GM21367 (cell line): ENCODE results near the gene NDUFA12.

Source experiments
- ATAC-seq: cut with Tn5 transposase; IDR thresholded peaks from one replicate; pipeline ENCODE4 v1.9.1; 2021; ENCODE audit not compliant: unreplicated experiment

Gene NDUFA12

DNA sequence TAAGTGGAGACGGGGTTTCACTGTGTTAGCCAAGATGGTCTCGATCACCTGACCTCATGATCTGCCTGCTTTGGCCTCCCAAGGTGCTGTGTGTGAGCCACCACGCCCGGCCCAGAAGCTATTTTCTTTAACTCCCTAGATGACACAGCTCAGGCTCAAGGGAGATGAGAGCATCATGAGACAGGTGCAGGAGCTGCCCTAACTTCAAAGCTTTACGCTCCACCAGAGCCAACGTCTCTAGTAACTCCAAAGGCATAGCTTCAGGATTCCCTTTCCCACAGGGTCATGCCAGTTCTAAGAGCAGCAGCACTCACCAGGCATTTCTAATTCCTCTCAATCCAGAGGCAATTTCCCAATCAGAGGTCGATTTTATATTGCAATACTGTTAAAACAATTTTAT, 21.0 kb downstream of the NDUFA12 start:
- ATAC-seq = no peak

DNA sequence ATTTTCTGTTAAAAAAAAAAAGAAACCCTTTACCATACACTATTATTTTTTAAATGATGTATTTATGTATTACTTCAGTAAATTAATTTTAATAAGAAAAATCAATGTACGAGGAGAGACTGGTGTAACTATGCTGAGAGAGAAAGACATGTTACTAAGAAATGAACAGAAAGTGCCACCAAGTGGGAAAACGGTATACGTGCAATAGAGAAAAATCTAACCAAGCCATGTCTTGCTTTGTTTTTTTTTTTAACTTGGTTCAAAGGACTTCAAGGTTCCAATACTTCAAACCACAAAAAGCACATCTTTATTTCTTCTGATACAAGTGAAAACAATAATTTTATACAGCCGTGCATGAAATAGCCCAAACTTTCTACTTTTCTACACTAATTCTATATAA, 22.9 kb downstream of the NDUFA12 start:
- no peak for ATAC-seq

DNA sequence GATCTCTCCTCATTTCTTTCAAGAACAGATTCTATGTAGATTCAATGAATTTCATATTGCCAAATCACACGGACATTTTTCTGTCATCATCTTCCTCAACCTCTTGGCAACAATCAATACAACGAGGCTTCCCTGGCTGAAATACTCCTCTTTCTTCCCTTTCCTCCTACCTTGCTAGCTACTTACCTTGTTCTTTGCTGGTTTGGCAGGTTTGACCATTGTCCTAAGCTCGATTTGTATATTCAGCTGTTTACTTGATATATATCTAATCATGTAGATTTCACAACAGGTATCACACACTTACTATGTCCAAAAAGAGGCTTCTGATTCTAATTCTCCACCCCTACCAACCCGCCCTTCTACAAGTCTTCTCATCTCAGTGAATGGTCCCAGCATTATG, 23.6 kb downstream of the NDUFA12 start:
- ATAC-seq = no peak

DNA sequence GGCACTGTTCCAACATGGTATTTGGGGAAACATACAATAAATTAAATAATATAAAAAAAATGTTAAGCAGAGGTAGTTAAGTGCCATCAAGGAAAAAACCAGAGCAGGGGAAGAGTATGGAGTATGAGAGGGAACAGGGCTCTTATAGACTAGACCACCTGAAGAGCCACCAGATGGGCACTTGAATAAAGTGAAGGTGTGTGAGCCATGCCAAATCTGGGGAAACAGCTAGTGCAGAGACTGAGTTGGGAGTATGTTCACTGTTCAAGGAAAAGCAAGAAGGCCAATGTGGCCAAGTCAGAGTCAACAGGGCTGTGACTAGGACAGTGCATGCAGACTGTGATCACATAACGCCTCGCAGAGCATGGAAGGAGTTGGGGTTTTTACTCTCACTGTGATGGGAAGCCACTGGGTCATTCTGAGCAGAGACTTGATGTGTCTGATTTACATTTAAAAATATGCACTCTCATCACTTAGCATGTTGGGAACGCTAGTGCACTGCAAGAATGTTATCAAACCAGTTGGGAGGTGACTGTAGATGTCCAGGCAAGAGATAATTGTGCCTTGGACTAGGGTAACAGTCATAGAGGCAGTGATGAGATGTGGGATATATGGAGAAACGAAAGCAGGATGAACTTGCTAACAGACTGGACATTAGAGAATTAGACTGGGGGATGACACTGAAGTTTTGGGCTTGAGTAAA, 25.6 kb downstream of the NDUFA12 start:
- no peak for ATAC-seq

DNA sequence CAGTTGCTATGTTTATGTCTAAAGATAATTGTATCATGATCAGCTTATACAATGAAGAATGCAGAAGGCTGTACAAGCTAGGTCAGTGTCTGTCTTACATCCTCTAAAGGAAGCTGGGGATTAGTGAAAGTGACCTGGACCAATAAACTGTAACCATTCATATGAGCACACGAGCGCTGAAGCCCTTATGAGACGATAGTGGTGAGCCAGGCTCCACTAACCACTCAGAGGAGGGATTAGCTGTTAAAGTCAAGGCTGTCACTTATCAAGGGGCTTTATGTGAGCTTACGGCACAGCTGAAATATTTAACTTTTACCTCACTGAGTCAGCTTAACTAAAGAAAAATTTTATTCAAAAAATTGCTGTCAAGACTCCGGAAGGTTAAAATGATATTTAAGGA, 30.3 kb downstream of the NDUFA12 start:
- no peak for ATAC-seq

DNA sequence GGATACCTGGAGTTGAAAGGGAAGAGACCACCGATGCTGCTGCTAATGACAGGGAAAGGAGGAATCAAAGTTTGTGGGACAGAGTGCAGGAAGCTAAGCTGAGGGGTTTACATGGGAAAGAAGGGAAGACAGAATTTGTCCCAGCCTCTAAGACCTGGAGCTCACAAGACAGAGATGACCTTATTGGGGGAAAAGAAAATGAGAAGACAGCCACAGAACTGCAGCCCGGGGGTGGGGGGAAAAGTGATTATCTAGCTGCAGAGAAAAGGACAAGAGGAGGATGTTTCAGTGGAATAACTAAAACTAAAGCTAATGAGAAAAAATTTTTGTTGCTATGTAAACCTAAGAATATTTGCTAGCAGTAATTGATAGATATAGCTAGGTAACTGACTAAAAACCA, 30.7 kb downstream of the NDUFA12 start:
- ATAC-seq = no peak

DNA sequence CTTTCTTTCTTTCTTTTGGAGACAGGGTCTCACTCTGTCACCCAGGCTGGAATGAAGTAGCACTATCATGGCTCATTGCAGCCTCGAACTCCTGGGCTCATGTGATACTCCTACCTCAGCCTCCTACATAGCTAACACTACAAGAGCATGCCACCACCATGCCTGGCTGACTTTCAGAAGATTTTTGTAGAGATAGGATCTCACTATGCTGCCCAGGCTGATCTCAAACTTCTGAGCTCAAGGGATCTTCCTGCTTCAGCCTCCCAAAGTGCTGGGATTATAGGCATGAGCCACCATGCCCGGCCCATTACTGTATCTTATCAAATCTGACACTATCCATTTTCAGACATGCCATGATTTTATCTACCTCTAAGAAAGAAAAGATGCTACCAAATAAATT, 31.6 kb downstream of the NDUFA12 start:
- ATAC-seq = no peak

DNA sequence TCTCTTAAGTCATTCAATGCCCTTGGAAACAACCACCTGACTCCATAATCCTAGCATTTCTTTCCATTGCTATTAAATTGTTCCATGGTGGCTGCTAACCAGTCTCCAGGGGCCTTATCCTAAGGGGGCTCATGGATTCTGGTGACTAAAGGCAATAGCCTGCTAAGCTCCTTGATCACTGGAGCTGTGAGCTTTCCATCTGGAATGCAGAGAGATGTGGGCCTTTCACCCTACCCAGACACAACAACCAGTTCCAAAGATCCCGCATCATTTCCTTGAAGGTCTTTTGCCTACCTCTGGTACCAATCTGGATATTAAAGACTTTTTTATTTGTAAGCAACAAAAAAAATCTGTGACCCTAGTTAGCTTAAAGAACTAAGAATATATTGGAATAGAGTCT, 32.9 kb downstream of the NDUFA12 start:
- ATAC-seq = no peak

DNA sequence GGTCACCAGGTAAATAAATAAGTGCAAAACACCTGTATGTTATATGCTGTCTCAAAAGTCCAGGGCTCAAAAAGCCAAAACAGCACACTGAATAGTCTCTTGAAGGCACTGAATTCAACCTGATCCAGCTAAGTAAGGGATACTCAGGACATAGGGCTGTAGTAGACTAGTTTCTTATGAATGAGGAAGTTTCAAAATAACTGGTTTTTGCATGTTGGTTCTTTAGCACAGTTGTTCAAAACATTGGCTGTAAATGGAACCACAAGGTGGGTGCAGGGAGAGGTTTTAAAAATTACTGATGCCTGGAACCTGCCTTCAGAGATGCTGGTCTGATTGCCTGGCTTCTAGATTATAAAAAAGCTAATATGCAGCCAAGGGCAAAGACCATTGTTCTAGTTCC, 34.1 kb downstream of the NDUFA12 start:
- ATAC-seq = no peak

DNA sequence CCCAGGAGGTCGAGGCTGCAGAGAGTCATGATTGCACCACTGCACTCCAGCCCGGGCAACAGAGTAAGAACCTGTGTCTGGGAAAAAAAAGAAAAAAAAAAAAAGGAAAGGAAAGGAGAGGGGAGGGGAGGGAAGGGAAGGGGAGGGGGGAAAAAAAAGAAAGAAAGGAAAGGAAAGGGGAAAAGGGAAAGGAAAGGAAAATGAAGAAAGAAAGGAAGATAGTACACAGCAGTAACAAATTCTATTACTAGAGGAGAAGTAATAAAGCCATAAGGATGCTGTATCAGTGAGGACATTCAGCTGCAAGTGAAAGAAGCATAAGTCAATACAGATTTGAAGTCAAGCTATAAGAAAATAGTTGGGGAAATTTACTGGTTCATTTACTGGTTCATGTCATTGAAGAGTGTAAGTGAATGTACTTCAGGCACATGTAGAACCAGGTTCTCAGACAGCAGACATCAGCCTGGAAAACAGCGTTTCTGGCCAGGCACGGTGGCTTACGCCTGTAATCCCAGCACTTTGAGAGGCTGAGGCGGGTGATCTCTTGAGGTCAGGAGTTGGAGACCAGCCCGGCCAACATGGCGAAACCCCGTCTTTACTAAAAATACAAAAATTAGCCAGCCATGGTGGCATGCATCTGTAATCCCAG, 37.4 kb downstream of the NDUFA12 start:
- no peak for ATAC-seq

DNA sequence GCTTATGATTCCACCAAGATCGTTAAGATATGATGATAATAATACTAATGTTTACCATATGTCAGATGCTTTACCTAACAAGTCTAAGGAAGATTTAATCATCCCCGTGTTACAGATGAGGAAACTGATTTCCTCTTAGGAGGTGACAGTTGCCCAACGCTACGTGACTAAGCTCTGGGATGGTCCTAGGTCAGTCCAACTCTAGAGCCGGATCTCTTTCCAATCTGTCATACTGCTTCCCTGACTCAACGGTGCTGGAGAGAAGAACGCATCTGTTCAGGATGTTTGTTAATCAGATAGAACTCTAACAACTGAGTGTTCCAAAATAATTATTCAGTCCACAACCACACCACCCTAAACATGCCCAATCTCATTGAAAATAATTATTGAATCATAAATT, 39.8 kb downstream of the NDUFA12 start:
- no peak for ATAC-seq

DNA sequence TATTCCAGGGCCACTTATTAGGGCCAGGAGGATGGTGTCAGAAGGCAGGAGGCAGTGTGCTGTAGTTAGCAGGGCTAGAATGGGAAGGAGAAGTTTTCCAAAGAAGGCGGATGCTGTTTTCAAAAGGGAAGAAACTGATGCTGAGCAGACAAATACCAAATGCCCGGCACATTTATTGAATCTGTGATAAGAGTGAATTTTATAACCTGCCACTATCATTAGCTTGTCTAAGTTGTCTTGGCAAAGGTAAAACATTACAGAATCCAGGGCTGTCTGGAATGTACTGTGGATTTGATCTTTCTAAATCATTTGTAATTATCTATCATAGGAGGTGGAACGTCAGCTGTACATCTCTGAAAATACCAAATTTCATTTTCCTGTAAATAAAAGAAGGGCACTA, 40.8 kb downstream of the NDUFA12 start:
- ATAC-seq = no peak

DNA sequence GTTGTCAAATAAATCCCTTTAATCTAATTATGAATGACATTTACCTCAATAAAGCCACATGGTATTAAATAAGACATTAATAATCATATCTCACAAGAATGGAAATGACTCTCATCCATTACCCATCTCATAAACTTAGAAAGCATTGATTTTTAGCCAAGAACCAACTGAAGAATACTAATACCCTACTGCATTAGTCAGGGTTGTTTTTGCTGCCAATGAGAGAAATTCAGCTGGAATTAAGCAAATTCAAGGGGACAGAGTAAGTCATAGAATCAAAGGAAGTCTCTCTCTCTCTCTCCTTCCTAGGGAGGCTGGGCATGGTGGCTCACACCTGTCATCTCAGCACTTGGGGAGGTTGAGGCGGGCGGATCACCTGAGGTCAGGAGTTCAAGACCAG, 41.6 kb downstream of the NDUFA12 start:
- ATAC-seq = no peak

DNA sequence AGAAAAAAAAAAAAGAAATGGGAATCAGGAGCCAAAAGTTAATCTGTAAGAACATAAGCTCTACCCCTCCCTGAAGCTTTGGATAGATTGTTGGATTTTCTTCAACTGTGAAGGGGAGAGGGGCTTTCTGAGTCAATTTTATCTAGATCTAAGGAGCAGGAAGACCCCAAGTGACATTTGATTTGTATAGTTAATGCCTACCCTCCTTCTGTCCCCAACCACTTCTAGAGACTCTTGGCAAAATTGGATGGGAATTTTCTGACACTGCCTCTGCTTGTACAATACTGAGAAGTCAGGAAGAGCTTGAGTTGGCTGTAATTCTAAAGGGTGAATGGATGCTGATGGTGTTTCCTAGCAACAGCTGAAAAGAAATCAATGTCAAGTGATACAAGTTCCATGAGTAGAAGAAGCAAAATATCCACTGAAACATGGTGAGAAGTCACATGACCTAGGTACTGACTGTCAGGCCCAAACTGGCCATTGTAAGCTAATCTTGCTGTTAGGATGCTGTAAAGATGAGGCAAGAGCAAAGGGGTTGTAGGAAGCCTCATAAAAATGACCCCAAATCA, 42.2 kb downstream of the NDUFA12 start:
- no peak for ATAC-seq

DNA sequence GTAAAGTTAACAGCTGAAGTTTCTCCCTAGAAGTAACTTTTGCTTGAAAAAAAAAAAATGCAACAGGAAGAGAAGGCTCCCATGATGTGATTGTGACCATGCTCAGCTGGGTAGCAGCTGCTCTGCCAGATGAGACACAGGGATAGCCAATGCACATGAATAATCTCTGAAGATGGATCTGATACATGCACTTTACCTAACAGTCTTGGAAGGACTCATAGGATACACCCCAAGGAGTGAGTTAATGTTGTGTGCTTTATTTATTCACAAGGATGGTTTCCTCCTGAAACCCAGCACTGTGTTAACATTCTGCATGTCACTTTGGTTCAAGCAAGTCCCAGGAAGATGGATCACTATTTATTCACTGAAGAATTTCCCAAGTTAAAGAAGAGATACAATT, 46.5 kb downstream of the NDUFA12 start:
- ATAC-seq = no peak

DNA sequence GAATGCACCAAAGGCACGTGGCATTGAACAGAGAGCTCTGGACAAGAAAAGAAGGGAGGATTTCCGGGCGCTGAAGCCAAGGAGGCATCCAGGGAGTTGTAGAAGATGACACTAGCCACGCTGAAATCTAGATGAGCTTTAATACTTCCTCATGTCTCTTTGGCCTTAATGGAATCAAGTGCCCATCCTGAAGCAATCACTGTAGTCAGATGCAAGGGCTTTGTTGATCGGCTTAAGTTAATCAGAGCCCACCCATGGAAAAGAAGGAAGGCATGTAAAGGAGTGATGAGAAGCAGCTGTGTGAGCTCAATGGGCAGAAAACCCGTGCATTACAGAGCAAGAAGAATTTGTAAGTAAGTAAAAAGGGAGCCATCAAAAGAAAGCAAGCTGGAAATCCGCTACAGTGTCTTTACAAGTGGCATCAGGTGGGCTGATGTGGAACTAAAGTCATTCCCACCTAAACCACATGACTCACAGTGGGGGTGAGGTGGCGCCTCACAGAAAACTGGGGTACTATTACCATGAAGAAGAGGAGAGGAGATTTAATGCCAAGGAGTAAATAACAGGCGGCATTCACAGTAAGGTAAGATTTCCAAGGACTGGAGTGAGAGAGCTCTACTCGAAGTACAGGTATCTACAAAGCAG, 48.4 kb downstream of the NDUFA12 start:
- no peak for ATAC-seq

DNA sequence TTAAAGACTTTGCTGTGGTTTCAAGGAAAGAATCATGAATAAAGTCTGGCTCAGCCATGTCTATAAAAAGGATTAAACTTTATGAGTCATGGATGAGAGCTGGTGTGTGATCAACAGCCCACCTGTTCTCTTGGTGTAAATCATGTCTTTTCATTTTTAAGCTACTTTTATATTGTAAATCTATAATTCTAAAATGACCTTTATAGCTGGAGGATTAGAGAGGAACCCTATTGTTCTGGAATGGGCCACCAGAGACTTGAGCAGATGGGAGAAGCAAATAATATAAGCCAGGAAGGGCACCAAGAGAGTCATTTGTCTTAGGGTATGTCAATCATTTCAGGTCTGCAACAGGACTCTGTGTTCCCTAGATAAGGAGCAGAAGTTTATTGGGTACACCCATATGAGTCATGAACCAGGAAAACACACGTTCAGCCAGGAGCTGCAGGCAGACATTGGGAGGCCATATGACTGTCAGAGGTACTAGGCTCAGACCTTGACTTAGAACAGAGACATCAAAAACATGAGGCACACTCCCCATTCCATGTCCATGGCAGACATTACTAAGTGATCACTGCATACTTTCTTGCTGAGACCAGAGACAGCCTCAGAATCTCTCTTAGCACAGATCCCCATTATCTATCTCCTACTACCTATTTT, 49.3 kb downstream of the NDUFA12 start:
- no peak for ATAC-seq

DNA sequence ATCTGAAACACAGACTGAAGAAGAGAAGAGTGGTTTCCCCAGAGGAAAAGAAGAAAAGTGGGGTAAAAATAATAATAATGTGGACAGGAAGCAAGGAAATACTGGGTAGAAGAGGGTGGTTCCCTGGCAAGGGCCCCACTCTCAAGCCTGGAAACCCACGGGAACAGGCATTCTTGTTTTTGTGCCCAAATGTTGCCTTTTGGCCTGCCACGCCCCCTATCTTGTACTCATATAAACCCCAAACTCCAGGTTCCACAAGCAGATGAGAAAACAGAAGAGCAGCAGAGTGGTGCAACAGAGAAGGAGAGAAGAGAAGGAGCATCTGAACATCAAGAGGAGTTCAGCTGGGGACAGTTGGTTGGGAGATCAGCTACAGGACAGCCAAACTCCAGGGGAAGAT, 51.2 kb downstream of the NDUFA12 start:
- ATAC-seq = no peak

DNA sequence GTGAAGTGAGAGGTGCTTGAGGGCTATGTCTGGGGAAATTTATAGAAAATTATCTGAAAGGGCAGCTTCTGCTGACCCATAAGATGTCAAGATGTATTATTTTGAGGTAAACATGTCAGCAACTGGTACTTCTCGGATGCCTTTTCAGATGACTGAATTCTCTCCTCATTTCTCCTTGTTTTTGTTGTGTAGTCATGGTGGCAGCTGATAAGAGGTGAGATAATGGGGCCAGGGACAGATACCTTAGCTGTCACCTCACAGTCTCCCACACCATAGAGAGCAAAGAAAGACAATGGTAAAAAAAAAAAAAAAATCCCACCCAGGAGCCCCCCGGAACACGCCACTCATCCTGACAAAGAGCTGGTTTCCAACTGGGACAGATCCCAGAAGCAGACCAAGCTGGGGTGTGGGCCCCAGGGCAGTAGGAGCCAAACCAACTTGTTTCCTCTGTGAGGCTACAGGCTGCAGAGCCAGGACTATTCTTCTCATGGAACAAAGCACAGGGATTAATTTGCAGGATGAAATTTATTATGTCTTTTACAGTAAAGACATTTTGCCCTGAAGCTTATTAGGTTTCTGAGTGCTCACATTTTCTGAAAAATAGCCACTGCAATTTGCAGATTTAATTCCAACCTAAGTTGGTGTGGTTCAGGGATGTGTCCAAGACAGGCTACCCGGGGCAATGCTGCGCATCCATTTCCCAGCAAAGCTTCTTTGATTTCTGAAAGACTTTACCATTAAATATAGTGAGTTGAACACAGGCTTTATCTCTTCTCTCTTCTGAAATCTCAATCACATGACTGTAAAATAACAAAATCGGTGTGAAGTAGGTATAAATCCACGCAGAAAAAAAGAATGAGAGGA, 52.2 kb downstream of the NDUFA12 start:
- ATAC-seq = no peak

DNA sequence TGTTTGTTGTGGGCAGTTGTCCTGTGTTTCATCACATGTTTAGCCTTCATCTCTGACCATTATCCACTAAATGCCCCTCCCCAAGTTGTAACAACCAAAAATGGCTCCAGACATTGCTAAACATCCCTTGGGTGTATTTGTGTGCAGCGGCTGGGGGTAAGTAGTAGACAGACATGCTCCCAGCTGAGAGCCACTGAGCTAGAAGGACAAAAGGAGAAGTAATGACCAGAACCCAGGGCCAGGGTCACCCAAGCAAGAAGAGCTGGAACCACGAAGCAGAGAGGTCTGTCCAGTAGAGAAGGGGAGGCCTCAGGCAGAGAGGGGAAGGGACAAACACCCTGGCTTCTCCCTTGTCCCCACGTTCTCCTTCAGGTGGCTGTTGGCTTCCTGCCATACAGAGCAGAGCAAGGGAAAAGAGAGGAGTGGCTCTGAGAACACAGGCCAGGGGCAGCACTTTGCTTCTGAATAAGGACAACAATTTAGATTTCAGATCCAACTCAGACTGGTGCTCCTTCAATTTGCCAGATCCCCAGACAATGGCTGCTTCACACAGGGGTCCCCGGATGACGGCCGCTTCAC, 55.2 kb downstream of the NDUFA12 start:
- ATAC-seq = no peak
